HG02973 (cell line): Measurements from ENCODE around the gene GALNT1.

Experiments
- ATAC-seq: cut with Tn5 transposase; IDR thresholded peaks from one replicate; pipeline ENCODE4 v1.9.1; 2021; ENCODE audit warnings: moderate library complexity; ENCODE audit not compliant: unreplicated experiment

The GALNT1 gene

DNA sequence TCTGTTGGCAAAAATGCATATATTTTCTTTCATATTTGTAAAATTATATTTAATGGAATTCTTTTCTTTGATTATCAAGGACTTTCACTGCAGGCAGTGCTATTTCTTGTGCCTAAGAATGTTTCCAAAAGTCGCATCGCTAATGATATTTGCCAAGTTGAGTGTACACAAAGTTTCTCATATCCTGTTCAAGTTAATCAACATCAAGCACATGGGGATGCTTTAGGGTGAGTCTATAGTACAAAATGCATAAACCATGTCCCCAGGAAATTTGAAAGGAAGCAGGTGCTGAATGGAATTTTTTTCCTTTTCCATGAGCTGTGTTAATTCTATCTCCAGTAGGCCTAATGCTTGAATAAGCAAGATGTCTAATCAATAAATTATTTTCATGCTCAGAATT, 129.7 kb downstream of the GALNT1 start:
- ATAC-seq: no peak

DNA sequence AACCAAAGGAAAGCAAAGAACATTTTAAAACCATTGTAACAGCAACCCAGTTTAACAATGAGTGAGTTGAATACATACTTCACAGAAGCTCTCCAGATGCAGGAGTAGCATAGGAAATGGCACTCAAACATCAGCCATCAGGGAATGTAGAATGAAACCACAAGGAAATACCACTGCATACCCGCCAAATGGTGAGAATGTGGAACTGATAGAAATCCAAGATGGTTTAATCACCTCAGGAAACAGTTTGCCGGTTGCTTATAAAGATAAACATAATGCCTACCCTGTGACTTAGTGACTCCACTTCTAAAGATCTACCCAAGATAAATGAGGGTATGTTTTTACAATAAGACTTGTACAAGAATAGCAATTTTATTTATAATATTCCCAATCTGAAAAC, 132.0 kb downstream of the GALNT1 start:
- ATAC-seq: no peak

DNA sequence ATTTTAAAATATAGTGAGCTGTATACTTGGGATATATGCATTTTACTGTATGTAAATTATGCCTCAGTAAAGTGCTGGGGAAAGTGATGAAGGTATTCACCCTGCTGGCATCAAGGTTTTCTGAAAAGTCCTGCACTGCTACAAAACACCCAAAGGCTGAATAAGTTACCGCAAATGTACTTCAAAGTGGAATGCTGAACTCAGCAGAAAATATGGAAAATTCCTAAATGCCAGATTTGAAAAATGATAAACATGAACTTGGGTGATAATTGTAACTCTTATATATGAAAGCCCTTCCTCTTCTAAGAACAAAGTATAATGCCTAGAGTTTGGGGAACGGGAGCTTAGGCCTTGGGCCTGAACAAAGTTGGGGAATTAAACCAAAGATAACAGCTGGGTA, 133.0 kb downstream of the GALNT1 start:
- no peak for ATAC-seq

DNA sequence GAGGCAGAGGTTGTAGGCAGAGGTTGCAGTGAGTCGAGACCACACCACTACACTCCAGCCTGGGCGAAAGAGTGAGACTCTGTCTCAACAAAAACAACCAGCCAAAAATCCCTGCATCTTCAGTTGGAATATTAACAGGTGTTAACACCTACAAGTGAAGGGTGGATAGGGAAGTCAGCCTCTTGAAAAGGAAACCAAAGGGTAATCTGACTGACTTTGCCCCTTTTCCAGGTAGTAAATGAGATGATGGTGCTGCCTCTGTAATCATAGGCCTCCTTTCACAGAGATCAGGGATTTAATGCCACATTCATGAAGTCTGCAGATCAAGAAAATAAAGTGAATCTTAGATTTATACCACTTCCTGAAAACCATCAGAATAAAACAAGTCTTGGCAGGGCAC, 133.6 kb downstream of the GALNT1 start:
- ATAC-seq: no peak

DNA sequence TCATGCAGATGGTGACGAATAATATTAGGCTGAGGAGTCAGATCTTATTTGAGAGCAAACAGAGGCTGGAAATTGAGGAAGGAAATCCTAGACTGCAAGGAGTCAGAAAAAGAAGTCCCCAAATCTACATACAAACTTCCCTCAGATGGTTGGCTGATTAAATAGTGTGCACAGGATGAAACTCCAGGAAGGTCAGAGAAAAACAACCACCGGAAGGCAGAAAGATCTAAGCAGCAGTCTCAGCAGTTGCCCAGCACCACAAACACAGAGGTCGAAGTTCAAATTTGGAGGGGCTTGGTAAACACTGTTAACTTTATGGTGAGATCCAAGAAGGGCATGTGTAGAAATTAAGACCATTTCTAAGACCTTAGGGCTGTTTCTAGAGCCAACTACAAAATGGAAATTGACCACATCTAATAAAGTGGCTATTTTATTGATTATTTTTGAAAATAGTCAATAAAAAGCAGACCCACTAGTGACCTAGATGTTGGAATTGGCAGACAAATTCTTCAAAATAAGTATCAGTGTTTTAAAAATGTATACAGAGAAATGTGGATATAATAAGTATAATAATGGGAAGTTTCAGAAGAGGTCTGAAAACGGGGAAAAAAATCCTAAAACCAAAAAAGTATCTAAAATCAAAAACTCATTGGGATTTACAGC, 134.8 kb downstream of the GALNT1 start:
- no peak for ATAC-seq

DNA sequence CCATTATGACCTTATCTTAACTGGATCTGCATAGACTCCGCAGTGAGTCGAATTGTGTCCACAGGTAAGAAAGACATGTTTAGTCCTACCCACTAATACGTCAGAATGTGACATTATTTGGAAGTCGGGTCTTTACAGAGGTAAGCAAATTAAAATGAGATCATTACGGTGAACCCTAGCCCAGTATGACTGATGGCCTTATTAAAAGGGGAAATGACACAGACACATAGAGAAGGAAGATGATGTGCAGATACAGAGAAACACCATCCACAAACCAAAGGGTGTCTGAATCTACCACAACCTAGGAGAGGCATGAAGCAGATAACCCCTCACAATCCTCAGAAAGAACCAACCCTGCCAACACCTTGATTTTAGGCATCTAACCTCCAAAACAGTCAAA, 135.6 kb downstream of the GALNT1 start:
- no peak for ATAC-seq

DNA sequence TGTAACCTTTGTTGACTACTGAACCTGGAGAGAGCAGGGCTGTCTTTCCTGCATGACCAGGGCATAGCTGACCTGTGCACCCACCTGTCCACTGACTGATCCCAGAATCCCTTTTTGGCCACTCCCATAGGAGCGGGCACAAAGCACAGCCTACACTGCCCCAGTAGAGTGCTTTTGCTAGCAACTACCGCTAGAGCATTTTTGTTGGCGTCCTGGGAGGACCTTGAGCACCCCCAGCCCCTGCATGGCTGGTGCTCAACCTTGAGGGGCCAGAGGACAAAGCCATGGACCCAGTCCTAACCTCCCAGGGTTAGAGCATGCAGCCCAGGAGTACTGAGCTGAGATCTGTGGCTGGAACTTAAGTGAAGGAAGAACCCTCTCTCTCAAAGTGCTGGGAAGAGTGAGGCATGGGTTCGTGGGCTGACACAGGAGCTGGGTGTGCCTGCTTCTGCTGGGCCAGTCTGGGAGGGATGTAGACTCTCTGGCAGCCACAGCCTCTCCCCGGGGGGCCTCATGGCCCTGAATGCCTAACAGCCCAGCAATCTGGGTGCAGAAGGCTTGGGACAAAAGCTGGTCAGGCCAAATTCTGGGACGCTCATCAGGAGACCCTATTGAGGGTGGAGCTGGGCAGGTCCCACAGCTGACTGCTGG, 140.0 kb downstream of the GALNT1 start:
- no peak for ATAC-seq

DNA sequence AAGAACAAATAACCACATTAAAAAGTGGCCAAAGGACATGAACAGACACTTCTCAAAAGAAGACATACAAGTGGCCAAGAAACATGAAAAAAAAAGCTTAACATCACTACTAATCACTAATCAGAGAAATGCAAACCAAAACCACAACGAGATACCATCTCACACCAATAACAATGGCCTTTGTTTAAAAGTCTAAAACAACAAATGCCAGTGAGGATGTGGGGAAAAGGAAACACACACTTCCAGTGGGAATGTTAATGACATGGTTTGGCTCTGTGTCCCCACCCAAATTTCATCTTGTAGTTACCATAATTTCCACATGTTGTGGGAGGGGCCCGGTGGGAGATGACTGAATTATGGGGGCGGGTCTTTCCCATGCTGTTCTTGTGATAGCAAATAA, 147.1 kb downstream of the GALNT1 start:
- ATAC-seq: no peak

DNA sequence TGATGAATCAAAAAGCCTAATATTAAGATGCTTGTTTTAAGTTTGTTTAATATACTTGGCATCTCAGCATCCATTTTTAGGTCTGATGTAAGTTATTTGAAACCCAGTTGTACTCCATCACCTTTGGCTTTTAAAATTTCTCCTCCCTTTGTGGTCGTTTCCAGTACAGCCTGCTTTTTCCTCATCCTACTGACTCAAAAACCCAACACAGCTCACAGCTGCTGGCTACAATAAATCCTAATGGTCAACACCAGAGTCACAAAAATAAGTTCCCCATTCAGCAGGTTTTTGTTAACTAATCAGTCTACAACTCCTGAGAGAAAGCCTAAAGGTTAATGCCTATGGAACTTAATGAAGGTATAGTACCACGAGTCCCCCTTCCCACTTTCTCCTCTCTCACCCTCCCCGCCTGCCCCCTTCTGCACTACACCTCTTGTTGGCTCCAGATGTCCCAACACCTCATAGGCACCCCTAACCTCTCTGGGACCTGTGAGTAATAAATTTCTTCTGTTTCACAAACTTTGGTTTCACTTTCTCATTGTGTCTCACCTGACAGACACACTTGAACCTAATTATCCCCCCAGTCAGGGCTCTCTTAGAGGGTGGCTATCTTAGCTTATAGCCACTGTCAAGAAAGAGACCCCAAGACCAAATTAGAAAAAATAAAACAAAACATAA, 148.6 kb downstream of the GALNT1 start:
- no peak for ATAC-seq

DNA sequence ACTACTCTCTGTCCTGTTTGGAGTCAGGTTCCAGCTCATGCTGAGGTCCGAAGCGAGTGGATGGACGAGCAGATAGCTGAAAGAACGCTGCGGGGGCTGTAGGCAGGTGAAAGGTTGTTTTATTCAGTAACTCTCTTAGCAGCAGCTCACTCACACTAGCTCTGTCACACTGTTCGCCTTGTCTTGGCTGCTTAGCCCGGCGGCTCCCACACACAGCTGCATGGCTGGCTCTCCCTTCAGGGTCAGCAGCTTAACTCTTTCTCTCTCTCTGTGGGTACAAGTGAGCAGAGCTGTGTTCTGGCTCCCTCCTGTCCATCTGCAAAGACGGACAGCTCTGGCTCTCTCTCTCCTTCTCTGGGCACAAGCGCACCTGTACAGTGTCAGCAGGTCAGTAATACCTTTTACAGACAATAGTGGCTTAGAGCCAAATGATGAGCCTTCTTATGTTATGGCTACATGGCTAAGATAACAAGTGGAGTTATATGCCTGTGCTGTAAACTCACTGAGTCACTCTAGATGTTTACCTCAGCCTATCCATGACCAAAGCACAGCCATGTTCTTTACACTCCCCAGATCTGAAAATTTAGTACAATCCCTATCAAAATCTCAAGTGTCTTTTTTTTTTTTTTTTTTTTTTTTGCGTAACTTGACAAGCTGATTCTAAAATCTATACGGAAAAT, 149.3 kb downstream of the GALNT1 start:
- no peak for ATAC-seq

DNA sequence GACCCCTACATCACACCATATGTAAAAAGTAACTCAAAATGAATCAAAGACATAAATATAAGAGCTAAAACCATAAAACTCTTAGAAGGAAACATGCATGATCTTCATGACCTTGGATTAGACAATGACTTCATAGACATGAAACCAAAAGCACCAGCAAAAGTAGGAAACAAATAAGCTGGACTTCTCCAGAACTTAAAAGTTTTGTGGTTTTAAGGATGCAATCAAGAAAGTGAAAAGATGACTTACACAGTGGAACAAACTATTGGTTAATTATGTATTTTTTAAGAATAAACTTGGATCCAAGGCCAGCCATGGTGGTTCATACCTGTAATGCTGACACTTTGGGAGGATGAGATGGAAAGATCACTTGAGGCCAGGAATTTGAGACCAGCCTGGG, 150.2 kb downstream of the GALNT1 start:
- ATAC-seq: no peak

DNA sequence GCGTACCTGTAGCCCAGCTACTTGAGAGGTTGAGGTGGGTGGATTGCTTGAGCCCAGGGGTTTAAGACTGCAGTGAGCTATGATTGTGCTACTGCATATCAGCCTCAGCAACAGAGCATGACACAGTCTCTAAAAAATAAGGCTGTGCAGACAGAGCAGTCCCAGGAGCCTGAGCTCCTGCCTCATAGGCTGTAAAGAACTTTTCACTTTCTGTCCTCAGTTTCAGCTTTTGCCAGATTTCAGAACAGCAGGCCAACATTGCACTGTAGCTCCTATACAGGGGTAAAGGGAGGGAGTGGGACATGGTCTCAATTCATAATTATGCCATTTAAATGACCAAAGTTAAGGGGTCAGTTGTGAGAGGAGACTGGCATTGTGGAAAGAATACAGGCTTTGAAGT, 150.6 kb downstream of the GALNT1 start:
- ATAC-seq: no peak

DNA sequence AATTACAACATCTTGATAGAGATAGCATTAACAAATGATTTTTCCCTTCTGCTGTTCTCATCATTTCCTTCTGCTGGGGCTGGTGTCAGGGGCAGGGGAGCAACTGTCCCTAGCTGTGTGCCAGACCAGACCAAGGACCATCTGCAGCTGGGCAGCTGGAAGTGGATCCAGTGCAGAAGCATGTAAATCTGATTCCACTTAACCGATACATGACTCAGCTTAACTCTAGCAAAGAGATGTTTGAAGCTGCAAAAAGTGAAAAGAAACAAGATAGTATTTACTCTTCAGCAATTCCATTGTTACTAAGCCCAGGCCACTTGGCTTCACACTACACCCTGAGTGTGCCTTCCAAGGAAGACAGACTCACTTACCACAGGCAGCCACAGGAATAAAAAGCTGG, 151.1 kb downstream of the GALNT1 start:
- no peak for ATAC-seq

DNA sequence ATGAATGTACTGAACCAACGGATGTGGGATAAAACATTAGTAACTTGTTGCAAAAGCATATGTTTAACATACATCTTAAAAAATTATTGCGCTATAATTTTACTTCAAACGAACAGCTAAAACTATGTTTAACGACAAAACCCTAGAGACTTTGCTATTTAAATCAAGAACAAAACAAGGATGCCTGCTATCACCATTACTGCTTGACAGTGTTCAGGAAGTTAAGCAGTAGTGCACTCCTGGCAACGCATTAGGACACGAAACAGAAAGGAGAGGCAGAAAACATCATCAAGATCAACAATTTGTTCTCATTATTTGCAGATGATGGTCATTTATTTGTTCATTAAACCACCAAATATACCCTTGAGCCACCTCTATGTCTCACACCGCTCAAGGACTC, 151.9 kb downstream of the GALNT1 start:
- no peak for ATAC-seq

DNA sequence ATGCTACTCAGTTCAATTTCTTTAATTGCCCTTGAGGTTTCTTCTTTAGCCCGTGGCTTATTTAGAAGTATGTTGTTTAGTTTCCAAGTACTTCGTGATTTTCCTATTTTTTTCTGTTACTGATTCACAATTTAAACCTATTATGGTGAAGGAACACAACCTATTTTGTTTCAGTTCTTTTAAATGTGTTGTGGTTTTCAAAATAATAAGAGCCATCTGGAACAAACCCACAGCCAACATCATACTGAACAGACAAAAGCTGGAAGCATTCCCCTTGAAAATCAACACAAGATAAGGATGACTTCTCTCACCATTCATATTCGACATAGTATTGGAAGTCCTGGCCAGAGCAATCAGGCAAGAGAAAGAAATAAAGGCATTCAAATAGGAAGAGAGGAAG, 155.2 kb downstream of the GALNT1 start:
- no peak for ATAC-seq

DNA sequence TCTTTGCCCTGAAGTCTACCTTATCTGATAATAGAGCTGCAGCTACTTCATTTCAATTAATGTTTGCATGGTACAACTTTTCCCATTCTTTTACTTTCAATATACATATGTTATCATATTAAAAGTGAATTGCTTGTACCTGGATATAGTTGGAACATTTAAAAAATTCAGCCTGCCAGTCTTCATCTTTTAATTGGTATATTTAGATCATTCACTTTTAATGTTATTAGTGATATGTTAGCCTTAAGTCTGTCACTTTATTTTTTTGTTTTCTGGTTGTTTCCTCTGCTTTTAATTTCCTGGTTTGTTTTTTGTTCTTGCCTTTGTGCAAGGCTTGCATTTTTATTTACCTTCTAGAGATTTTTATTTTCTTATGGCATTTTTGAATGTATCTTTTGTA, 158.2 kb downstream of the GALNT1 start:
- ATAC-seq: no peak

DNA sequence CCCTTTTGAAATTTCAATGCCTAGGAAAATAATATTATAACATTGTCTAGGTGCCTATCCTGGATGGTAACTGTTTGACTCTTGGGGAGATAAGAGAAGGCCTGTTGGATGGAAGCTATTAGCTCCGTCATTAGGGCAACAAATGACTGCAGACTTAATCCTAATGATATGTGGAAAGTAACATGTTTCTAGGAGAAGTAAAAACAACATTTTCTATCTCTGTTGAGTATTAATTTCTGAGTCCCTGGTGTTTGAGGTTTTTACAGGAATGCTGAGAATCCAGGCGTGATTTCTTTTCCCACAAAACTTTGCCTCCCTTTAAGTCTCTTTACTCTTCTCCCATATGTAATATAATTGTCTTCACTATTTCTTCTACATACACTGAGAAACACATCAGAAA, 159.1 kb downstream of the GALNT1 start:
- ATAC-seq: no peak

DNA sequence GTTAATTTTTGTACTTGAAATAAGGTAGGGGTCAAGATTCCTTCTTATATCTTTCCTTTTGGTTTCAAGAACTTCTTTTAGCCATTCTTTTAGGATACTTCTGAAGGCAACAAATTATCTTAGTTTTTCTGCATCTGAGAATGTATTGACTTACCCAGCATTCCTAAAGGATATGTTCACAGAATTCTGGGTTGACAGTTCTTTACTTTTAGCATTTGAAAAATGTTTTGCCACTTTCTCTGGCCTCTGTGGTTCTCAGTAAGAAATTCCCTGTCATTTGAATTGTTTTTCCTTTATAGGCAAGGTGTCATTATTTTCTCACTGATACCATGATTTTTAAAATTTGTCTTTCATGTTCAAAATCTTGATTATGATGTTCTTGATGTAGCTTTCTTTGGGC, 162.4 kb downstream of the GALNT1 start:
- ATAC-seq: no peak

DNA sequence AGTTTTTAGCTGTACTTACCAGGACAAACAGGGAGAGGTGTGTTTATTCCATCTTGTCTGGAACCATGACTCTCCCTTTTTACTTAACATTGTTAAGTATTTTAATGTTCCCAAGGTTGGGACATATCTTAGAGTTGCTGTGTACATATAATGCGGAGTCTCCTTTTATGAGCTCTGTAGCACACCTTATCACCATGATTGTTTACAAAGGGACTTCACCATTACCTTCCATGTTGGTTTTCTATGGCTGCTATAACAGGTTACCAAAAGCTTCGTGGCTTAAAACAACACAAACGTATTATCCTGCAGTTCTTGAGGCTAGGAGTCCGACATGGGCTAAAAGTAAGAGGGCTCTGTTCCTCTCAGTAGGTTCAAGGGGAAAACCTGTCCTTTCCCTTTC, 164.3 kb downstream of the GALNT1 start:
- ATAC-seq: no peak

DNA sequence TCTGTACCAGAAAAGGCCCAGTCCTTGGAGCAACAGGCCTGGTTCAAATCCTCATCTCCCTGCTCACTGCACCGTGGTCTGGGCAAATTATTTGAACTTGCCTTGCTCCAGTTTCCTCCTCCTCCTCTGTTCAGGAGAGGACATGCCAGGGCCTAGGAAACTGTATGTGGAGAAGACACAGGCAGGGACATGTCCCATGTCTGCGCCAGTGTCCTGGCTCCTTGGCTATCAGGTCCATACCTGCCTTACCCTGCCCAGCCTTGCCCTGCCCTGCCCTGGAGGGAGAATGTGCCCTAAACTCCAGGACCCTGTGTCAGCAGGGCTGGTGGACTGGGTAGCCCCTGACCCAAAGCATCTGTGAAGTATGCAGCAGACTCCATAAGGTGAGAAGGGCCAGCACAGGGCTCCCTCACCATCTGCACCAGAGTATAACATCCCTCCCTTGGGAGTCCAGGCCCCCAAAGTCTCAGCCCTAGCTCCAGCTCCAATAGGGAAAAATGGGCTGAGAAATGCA, 165.3 kb downstream of the GALNT1 start:
- ATAC-seq: no peak

DNA sequence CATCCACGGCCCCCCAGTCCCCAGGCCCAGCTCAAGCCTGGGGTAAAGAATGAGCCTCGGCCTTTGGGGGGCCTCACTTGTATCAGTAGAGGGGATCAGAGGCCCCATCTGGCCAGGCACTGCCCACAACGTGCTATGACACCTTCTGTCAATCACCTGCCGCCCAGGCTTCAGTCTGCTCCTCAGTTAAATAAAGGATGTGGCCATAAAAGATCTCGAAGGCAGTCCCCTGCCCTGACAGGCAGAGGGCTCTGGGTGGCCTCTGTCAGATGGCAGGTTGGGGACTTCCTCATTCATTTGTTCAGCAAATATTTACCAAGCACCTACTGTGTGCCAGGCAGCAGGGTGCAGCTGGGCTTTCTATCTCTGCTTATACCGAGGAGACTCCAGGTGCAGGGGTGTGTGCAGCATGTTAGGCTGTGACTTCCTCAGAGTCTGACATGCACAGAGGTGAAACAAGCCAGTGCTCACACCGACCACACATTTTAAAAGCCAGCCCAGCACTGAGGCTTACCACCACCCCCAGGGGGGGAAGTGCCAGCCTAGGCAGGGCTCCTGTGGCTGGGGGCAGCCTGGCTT, 166.4 kb downstream of the GALNT1 start:
- no peak for ATAC-seq
